GM19351 (cell line): ENCODE measurements around the gene JAK3.
A peak's percentile ranks its signal among the peaks of the same experiment; 100 is the strongest.

Experiments used
- ATAC-seq: cut with Tn5 transposase; IDR thresholded peaks from one replicate; pipeline ENCODE4 v1.9.1; 2021; ENCODE audit warnings: mild to moderate bottlenecking, moderate library complexity; ENCODE audit not compliant: unreplicated experiment

Gene JAK3

DNA sequence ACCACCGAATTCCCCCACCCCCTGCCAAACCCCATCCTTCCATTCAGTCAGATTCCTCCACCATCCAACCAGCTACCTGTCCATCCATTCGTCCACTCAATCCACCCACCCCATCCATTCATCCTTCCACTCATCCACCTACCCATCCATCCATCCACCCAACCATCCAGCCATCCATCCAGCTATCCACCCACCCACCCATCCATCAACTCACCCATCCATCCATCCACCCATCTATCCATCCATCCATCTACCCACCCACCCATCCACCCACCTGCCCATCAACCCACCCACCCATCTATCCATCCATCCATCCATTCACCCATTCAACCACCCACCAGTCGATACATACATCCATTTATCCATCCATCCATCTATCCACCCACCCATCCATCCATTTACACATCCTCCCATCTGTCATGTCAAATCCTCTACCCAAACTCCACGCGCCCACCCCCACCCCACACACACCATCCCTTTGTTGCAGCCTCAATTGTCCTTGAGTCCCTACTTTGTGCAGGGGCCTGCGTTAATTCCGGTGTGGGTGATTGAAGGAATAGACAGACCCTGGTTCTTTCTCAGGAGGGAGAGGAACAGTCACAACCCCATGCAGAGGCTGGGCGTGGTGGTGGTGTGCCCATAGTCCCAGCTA is 18.7 kb upstream of the JAK3 start:
- ATAC-seq = no peak

DNA sequence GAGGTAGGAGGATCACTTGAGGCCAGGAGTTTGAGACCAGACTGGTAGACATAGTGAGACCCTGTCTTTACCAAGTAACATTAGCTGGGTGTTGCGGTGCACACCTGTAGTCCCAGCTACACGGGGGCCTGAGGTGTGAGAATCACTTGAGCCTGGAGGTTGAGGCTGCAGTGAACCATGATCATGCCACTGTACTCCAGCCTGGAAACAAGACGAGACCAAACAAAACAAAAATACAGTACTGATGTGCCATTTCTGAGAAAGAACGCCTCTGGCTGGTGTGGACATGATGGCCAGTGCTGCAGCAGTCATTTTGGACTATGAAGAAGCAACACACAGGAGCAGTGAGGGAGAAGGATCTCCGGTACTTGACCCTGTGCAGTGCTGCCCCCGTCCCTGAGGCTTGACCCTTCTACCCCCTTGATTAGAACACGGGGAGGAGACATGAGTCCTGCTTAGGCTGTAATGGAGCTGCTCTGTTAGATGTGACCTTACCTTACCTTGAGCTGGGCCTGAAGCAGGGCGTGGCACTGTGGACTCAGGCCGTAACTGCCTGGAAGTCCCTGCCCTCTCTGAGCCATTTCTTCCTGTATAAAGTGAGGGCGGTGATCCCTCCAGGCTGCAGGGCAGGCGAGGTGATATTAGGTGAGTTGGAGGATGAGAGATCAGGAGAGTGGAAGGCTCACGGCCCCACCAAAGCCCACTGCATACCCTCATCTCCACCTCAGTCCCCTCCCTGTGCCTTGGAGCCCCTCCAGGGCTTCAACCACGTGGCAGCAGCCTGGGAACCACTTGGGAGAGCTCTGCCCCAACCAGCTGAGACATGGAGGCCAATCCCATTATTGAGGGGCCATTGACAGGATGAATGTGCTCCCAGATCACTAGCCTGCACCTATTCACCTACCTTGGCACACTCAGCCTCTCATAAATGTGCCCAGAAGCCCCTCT is 17.9 kb upstream of the JAK3 start:
- ATAC-seq = no peak

DNA sequence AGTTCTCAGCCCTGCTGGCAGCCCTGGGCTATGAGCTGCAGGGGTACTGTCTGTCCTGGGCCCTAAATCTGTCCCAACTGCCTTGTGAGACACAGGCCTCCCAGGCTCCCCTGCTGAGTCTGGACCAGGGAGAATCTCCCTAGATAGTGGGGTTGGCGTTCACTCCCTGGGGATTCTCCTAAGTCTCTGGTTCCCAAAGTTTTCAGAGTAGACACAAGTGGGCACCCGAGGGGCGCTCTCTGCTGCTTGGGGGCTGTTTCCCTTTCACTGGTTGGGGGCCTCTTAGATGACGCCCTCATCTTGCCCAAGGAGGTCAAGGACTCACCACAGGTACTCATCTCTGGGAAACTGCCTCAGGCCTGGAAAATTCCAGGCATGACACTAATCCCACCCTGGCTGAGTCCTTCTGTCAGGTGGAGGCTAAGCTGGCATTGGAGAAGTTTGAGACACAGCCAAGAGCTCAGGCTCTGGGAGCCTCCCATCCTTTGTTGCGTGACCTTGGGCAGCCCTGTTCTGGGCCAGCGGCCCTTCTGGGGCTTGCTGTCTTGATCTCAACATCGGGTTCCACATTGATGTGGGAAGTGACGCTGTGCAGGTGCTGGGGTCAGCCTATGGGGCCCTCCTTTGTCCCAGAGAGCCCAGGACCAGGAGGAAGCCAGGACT is 15.9 kb upstream of the JAK3 start:
- ATAC-seq = no peak

DNA sequence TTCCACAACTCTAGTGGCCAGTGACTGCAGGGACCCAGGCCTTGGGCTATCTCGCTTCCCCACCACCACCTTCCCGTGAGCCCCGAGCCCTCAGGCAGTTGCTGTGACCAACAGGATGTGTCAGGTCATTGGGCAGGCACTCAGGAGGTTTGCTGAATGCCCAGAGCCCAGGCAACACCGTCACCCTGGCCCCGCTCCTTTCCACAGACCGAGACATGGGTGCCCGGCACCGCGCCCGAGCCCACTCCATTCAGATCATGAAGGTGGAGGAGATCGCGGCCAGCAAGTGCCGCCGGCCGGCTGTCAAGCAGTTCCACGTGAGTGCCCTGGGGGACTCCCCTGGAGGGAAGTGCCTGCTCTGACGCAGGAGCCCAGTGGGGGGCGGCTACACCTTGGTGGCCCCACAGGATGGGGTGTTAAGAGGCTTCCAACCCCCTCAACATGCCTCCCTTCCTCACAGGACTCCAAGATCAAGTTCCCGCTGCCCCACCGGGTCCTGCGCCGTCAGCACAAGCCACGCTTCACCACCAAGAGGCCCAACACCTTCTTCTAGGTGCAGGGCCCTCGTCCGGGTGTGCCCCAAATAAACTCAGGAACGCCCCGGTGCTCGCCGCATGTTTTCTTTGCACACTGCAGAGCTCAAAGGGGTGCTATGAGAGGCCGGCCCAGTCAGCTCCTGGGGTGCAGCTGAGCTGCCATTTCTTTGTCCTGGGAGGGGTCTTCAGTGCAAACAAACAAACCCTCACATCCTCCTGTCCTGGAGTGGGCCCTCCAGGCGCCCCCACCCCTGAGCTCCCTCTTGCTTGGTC is 15.1 kb upstream of the JAK3 start:
- no peak for ATAC-seq

DNA sequence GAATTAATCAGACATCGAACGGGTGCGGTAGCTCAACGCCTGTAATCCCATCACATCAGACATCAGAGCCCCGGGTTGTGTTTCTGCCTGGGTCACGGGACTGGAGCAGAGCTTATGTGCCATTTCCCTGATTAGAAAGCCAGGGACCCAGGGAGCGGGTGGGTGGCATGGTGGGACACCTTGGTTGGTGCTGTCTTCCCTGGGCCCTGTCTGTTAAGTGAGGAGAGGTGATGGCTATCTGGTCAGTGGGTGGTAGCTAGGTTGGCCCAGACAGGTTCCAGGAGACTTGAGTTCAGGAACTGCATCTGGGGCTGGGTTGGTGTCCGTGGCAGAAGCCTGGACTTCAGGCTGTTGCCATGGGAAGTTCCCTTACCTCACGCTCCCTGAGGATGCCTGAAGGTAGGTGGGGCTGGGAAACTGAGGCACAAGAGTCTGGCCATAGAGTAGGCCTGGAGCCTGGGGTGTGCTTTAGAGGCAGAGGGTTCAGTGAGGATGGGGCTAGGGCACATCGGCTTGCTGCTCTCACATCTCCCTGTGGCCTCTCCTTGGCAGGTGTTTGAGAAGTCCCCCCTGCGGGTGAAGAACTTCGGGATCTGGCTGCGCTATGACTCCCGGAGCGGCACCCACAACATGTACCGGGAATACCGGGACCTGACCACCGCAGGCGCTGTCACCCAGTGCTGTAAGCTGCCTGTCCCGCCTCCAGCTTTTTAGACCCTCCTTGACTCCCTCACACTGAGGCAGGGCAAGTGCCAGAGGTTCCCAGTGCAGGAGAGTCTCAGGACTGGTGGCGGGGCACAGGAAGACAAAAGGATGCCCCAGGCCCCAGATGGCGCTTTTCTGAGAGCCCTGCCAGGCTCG is 14.0 kb upstream of the JAK3 start:
- ATAC-seq = no peak

DNA sequence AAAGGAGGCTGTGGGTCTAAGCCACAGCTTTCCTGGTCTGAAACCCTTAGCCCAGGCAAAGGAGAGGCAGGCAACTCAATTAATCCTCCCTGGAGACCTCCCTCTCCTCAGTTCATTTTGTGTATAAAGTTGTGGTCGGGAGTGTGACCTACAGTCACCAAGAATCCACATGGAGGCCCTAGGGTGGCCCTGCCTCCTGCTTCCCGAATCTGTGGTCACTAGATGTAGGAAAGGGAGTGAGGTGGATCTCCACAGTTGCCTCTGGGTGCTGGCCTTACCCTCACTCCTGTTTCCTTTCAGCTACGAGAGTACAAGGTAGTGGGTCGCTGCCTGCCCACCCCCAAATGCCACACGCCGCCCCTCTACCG is 13.2 kb upstream of the JAK3 start:
- ATAC-seq = no peak

DNA sequence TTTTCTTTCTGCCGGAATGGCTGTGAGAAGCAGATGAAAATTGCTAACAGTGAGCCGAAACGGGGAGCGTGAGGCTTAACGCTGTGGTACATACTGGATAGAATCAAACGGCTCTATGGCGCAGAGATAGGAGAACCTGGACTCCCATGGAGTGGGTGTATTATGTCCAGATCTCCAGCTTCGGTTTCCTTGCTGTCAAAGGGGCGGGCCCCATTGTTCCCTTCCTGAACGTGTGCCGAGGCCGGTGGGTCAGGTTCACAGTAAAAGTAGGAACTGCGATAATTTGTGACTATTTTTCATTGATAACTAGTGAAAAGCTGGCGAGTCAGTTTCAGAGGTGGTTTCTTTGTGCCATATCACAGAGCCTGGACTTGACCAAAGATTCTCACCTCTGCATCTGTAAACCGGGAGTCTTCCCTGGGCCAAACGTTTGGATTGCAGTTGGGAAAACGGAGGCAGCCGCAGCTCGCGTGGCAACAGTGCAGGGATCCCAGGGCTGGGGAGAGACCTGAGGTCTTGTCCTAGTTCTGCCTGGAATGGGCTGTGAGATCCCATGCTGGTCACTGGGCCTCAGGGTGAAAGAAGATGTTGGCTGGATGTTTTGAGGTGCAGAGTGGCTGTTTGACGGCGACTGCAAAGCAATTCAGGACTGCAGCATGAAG is 12.7 kb upstream of the JAK3 start:
- ATAC-seq = no peak

DNA sequence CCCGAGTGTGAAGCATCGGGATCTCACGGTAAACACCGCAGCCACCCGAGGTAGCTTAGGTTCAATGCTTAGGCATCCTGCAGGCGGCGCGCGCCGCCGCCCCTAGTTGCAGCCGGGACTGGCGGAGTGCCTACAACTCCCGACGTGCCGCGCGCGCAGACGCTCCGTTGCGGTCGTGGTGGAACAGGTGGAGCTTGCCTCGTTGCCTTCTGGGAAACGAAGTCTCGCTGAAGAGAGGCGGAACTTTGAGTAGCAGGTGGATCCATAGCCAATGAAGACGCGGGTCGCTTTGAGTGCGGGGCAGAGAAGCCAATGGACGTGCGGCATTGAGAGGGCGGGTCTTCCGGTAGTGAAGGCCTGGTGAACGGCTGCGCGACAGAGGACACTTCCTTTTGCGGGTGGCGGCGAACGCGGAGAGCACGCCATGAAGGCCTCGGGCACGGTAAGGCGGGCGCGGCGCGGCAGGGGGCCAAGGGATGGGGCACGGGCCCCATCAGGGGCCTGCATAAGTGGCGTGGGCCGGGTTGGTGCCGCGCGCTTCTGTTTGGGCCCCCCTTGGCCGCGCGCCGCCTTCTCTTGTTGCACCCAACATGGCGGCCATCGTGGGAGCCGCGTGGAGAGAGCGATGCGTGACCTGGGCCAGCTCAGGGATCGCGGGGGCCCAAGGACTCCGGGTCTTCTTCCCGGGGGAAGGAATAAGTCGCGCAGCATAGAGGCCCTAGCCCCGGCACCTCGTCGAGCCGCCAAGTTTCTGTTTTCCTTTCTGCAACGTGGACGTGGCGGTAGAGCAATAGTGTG is 11.9 kb upstream of the JAK3 start, which contains the start of gene RPL18A:
Gene RPL18A (plus strand): TSS at position 378 of the 798 bp plus-strand sequence. CDS start 47 bp downstream, at position 425.
- ATAC-seq = peak; percentile 86

DNA sequence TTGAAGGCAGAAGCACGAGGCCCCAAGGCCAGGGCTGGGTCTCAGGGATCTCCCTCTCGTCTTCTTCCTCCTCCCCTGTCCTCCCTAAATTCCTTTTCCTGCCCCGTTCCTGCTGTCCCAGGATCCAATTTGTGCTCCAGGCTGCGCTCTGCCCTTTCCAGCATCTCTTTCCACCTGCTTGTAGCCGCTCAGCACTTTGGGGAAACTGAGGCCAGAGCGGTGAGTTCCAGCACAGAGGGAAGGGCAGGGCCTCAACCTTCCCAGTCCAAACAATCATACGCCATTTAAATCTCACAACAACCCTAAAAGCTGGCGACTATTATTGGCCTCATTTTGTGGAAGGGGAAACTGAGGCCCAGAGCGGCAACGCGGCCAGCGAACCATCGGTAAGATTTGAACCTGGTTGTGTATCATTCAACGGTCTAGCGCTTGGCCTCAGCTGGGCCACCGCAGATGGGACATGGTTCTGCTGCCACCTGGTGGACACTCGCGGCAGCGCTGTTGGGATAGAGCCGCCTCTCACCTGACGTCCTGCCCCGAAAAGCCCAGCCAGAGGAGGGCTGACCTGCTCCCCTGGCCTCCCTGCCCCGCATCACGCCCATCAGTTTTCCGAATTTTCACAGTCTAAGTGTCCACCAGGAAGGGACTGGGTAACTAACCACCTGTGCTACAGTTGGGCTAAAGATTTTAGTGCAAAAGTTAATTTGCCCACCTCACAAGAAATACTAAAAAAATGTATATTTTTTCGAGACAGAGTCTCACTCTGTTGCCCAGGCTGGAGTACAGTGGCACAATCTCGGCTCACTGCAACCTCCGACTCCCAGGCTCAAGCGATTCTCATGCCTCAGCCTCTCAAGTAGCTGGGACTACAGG is 7.7 kb upstream of the JAK3 start:
- ATAC-seq = no peak

DNA sequence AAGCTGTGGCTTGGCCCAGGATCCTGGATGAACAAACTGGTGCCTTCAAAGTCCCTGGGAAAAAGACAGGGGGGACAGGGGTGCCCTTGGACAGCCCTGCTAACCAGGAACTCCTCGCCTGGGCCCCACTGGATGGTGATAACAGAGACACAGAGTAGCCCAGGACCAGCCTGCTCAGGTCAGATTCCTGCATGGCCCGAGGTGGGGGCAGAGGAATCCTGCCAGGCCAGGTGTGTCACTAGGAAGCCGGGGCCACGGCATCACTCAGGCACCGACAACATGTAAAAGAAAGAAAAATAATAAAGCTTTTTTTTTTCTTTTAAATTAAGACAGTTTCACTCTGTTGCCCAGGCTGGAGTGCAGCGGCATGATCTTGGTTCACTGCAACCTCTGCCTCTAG is 6.3 kb upstream of the JAK3 start:
- ATAC-seq = no peak

DNA sequence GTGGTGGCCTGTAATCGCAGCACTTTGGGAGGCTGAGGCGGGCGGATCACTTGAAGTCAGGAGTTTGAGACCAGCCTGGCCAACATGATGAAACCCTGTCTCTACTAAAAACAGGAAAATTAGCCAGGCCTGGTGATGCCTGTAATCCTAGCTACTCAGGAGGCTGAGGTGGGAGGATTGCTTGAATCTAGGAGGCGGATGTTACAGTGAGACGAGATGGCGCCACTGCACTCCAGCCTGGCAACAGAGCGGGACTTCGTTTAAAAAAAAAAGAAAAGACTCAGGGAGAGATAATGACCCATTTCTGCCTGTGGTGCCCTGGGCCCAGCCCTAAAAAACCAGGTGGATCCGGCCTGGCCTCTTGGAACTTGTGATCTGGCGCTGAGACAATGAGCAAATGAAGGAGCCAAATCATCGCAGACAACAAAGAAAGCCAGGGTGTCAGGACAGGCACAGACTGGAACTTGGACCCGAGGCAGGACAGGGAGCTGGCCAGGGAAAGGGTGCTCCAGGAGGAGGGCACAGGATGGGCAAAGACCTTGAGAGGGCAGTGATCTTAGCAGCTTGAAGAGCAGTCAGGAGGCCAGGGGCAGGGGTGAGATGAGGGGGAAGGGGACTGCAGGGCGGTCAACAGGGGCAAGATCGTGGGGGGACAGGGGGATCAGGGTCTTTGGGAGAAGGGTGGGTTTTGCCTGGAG is 962 bp upstream of the JAK3 start:
- no peak for ATAC-seq

DNA sequence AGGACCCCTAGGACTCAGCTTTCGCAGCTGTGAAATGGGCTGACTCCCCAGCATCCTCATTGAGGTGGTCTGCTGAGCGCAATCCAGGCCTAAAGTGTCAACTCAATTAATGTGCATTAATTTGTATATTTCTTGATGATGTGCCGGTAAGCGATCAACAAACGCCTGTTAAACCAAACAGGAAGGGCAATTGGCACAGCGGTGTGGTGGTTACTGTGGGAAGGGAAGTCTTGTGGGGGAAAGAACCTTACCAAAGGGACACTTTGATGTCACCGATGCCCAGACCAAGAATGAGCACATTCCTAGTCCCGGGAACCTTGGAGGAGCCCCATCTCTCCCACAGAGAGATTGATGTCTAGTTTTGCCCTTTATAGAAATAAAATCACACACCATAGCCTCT is 1.6 kb downstream of the JAK3 start:
- ATAC-seq = no peak

DNA sequence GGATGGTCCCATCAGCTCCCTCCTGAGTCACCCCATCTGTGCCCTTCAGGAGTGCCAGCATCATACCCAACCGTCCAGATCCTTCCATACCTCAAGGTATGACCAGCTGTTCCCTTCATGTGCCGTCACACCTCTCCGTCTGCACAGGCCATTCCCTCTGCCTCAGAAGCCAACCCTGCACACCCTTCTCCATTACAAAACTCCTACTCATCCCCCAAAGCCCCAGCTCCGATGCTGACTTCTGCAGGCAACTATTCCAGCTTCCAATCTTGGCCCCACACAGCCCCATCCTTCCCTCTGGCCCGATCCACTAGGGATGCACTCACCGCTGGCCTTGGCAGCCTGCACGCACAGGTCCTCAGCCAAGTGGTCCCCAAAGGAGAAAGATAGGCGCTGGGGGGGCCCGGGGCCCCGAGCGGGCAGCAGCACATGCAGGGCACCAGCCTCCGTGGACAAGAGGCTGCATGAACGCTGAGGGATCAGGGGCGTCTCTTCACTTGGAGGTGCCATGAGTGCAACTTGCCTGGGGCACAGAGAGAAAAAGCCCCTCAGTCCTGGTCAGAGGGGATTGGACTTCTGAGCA is 3.8 kb downstream of the JAK3 start:
- ATAC-seq = no peak

DNA sequence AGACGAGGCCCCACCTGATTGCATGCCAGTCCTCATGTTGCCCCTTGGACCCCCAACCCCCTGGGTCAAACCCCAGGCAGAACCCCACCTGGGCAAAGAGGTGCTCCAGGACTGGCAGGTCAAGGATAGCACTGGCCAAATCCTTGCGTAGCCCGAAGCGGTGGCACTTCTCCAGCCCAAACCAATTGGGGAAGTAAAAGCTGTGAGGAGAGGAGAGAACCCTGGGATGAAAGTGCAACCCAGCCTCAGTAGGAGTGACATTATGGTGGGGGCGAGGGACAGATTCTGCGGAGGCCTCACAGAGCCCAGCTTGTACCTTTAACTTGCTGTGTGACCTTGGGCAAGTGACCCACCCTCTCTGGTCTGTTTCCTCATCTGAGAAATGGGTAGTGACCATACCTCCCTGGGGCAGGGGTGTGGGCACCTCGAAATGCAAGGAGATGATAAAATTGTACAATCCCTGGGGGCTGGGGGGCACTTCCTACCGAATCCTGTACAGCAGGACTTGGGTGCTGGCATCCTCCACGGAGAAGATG is 4.4 kb downstream of the JAK3 start:
- no peak for ATAC-seq

DNA sequence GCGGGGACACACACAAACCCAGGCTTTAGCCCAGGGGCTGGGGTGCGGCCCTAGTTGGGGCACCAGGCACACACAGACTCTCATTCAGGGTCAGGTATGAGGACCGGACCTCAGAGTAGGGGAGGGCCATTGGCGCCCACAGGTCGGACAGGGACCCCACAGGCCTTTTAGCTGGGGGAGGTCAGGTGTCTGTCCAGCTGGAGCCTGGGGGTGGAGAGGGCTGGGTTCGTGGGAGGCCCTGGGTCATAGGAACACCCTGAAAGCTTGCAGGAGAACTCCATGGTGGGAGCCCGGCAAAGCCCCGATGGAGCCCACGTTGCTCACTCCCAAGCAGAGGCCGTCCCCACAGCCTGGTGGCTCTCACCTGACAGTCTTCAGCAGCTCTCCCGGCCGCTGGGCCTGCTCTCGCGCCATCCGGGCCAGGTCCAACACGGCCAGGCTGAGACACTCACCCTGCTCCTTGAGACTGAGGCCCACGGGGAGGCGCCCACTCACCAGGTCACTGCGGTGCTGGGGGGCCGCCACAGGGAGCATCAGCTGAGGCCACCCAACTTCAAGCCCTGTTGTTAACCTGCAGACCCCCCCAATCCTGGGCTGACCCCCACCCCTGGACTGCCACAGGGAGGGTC is 5.0 kb downstream of the JAK3 start:
- no peak for ATAC-seq
